Measurements from ENCODE around the gene FLNB. TPM values are rescaled to one million over a fixed set of nuclear protein-coding genes. Genes with fewer than 3 reads are reported as not detected.

Gene FLNB
- total and polyA plus RNA-seq, 2 of the 13 experiments (the other 11 are each of a cell fraction or from before 2014, with no cell fraction given): 106 to 130 TPM

DNA sequence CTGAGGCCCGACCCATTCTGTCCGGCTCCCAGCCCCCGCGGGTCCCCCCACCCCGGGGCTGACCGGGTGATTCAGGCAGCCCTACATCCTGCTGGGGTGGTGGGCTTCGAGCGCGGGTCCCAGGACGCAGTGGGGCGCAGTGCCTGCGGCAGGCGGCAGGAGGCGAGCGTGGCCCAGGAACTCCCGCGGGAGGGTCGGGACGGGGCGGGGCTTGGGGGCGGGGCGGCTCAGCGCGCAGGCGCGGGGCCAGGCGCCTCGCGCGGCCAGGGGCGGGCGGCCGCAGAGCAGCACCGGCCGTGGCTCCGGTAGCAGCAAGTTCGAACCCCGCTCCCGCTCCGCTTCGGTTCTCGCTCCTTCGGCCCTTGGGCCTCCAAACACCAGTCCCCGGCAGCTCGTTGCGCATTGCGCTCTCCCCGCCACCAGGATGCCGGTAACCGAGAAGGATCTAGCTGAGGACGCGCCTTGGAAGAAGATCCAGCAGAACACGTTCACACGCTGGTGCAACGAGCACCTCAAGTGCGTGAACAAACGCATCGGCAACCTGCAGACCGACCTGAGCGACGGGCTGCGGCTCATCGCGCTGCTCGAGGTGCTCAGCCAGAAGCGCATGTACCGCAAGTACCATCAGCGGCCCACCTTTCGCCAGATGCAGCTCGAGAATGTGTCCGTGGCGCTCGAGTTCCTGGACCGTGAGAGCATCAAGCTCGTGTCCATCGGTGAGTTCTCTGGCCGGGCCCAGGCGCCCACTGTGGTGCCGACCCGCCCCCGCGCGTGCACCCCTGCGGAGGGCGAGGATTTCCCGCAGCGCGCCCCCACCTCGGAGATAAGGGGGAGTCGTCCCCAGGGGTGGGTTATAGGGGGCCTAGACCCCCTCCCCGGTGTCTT is at the start of gene FLNB (continued):
- TF ChIP-seq, protein P1, sequence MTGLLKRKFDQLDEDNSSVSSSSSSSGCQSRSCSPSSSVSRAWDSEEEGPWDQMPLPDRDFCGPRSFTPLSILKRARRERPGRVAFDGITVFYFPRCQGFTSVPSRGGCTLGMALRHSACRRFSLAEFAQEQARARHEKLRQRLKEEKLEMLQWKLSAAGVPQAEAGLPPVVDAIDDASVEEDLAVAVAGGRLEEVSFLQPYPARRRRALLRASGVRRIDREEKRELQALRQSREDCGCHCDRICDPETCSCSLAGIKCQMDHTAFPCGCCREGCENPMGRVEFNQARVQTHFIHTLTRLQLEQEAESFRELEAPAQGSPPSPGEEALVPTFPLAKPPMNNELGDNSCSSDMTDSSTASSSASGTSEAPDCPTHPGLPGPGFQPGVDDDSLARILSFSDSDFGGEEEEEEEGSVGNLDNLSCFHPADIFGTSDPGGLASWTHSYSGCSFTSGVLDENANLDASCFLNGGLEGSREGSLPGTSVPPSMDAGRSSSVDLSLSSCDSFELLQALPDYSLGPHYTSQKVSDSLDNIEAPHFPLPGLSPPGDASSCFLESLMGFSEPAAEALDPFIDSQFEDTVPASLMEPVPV (CRISPR knock-in tag; IDR thresholded peaks at IDR 0.05): peak; percentile 58; the same call in 1 of the 2 replicates
- TF ChIP-seq PRPF4 (IDR thresholded peaks at IDR 0.05; ENCODE audit: low read depth, low read length, poor library complexity, severe bottlenecking) (no peak), RAD51 (IDR thresholded peaks at IDR 0.05; ENCODE audit: borderline replicate concordance) (no peak), CC2D1A (CRISPR knock-in tag; IDR thresholded peaks at IDR 0.05) (no peak; the same call in 1 of the 2 replicates), RFX3 (CRISPR knock-in tag; IDR thresholded peaks at IDR 0.05) (no peak), ZNF432 (CRISPR knock-in tag; IDR thresholded peaks at IDR 0.05; ENCODE audit: borderline replicate concordance) (no peak), MAF1 (CRISPR knock-in tag; IDR thresholded peaks at IDR 0.05; ENCODE audit: borderline replicate concordance) (no peak), AGO2 (optimal IDR thresholded peaks at IDR 0.05; ENCODE audit: low read depth, low read length) (peak; percentile 59), HDAC6 (IDR thresholded peaks at IDR 0.05; ENCODE audit: low read depth, low read length) (no peak), MTF1 (CRISPR knock-in tag; IDR thresholded peaks at IDR 0.05) (no peak), HOXD1 (CRISPR knock-in tag; IDR thresholded peaks at IDR 0.05) (0 out of 2 replicates have a peak, but pooled peaks have one; percentile 31), ZNF790 (CRISPR knock-in tag; IDR thresholded peaks at IDR 0.05; ENCODE audit: borderline replicate concordance) (peak; percentile 62; the same call in 1 of the 2 replicates), IRX3 (CRISPR knock-in tag; IDR thresholded peaks at IDR 0.05; ENCODE audit: borderline replicate concordance, low read depth) (0 out of 2 replicates have a peak, but pooled peaks have one; percentile 79), ZNF326 (CRISPR knock-in tag; IDR thresholded peaks at IDR 0.05; ENCODE audit: borderline replicate concordance) (no peak), ZBTB7B (CRISPR knock-in tag; IDR thresholded peaks at IDR 0.05) (peak; percentile 37; the same call in 1 of the 2 replicates), ZNF792 (CRISPR knock-in tag; IDR thresholded peaks at IDR 0.05) (0 out of 2 replicates have a peak, but pooled peaks have one; percentile 47), PHF5A (CRISPR knock-in tag; IDR thresholded peaks at IDR 0.05; ENCODE audit: low read depth, unreplicated experiment) (no peak), SIN3B (IDR thresholded peaks at IDR 0.05; ENCODE audit: low read length) (no peak)
- TF ChIP-seq, protein P2, sequence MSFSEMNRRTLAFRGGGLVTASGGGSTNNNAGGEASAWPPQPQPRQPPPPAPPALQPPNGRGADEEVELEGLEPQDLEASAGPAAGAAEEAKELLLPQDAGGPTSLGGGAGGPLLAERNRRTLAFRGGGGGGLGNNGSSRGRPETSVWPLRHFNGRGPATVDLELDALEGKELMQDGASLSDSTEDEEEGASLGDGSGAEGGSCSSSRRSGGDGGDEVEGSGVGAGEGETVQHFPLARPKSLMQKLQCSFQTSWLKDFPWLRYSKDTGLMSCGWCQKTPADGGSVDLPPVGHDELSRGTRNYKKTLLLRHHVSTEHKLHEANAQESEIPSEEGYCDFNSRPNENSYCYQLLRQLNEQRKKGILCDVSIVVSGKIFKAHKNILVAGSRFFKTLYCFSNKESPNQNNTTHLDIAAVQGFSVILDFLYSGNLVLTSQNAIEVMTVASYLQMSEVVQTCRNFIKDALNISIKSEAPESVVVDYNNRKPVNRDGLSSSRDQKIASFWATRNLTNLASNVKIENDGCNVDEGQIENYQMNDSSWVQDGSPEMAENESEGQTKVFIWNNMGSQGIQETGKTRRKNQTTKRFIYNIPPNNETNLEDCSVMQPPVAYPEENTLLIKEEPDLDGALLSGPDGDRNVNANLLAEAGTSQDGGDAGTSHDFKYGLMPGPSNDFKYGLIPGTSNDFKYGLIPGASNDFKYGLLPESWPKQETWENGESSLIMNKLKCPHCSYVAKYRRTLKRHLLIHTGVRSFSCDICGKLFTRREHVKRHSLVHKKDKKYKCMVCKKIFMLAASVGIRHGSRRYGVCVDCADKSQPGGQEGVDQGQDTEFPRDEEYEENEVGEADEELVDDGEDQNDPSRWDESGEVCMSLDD (CRISPR knock-in tag; IDR thresholded peaks at IDR 0.05; ENCODE audit: borderline replicate concordance): no peak
- TF ChIP-seq, protein P3, sequence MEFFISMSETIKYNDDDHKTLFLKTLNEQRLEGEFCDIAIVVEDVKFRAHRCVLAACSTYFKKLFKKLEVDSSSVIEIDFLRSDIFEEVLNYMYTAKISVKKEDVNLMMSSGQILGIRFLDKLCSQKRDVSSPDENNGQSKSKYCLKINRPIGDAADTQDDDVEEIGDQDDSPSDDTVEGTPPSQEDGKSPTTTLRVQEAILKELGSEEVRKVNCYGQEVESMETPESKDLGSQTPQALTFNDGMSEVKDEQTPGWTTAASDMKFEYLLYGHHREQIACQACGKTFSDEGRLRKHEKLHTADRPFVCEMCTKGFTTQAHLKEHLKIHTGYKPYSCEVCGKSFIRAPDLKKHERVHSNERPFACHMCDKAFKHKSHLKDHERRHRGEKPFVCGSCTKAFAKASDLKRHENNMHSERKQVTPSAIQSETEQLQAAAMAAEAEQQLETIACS (CRISPR knock-in tag; IDR thresholded peaks at IDR 0.05): no peak
- TF ChIP-seq, protein P4, sequence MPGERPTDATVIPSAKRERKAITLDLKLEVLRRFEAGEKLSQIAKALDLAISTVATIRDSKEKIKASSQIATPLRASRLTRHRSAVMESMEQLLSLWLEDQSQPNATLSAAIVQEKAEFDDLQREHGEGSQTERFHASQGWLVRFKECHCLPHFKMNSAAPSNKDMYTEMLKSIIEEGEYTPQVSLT (CRISPR knock-in tag; IDR thresholded peaks at IDR 0.05; ENCODE audit: borderline replicate concordance, low read depth): no peak
- TF ChIP-seq, protein P5, sequence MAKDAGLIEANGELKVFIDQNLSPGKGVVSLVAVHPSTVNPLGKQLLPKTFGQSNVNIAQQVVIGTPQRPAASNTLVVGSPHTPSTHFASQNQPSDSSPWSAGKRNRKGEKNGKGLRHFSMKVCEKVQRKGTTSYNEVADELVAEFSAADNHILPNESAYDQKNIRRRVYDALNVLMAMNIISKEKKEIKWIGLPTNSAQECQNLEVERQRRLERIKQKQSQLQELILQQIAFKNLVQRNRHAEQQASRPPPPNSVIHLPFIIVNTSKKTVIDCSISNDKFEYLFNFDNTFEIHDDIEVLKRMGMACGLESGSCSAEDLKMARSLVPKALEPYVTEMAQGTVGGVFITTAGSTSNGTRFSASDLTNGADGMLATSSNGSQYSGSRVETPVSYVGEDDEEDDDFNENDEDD (CRISPR knock-in tag; IDR thresholded peaks at IDR 0.05; ENCODE audit: borderline replicate concordance): peak; percentile 14; the same call in 1 of the 2 replicates
